GM18907 (cell line): ENCODE data around the gene GIPC3.
A peak's percentile ranks its signal among the peaks of the same experiment; 100 is the strongest.
"Not testable (repeated sequence)": the region's sequence is repeated elsewhere in the genome, so short reads cannot be mapped to it uniquely, and the experiment has no call there.

Experiments used
- ATAC-seq: cut with Tn5 transposase; IDR thresholded peaks from one replicate; pipeline ENCODE4 v1.9.1; 2021; ENCODE audit warnings: mild to moderate bottlenecking, moderate library complexity; ENCODE audit not compliant: unreplicated experiment

GIPC3 gene

DNA sequence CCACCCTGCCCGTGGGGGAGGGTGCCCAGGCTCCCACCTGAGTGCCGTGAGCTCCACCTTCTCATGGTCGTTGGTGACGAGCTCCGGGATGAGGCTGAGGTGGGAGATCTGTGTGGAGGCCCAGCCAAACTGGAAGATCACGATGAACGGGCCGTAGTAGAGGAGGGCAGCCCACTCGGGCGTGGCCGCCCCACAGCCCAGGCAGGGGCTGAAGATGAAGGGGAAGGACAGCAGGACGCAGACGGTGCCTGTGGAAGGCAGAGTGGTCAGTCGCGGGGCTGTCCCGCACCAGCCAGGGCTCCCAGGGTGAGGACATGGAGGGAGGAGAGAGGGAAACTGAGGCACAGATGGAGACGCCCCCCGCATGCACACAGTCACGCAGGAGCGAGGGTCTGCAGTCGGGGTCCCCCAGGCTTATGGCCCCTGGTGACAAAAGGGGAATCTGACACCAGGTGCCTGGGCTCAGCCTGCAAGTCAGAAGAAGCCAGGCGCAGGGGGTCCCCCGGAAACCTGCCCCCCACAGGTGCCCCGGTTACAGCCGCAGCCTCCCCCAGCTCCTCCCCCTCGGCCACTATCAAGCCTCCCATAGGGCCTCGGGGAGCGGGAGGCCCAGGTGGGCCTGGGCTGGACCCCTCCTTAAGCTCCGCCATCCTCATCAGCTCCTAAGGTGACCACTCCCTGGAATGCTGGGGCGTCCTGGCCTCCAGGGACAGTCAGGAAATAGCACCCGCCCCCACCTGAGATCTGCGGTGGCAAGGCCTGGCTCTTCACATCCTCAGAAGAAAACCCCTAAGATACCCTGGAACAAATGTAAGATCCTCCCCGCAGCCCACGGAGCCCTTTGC lies 34.1 kb upstream of the GIPC3 start:
- no peak for ATAC-seq

- ATAC-seq = no peak
Observed at GRCh38 chr19:3551792-3552095, 33.5 kb upstream of the GIPC3 start.

GRCh38 chr19:3554254-3555083 lies 30.8 kb upstream of the GIPC3 start:
- no peak for ATAC-seq

DNA sequence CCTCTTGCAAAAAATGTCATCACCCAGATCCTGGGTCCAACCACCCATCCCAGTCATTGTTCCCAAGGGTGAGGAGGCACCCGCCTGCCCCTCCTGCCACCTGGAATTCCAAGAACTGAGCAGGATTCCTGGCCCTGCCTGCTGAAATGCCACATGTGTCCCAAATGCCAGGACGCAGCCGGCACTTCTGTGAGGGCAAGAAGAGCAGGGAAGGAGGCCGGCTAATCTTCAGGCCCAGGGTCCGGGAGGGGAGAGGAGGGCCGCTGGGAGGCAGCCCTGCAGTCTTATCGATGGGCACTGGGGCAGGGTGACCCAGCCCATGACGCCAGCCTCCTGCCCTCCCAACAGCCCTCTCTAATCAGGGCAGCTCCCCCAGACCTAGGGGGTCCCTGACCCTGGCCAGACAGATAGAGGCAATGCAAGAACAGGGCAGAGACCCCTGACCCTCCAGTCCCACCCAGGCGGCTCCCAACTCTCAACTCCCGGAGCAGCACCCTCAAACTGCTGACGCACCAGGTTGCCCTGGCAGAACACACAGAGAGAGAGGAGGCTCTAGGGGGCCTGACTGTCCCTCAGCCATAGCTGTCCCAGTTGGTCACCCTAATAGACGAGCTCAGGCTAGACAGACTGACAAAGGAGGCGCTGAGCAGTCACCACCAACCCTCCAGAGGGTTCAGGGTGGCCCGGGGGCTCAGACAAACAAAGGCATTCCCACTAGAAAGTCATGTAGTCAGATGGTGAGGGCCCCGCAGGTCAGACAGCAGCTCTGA lies 29.4 kb upstream of the GIPC3 start:
- no peak for ATAC-seq

GRCh38 chr19:3556423-3556977 lies 28.8 kb upstream of the GIPC3 start:
- no peak for ATAC-seq

GRCh38 chr19:3556978-3557460 lies 28.3 kb upstream of the GIPC3 start:
- ATAC-seq = peak; percentile 12

DNA sequence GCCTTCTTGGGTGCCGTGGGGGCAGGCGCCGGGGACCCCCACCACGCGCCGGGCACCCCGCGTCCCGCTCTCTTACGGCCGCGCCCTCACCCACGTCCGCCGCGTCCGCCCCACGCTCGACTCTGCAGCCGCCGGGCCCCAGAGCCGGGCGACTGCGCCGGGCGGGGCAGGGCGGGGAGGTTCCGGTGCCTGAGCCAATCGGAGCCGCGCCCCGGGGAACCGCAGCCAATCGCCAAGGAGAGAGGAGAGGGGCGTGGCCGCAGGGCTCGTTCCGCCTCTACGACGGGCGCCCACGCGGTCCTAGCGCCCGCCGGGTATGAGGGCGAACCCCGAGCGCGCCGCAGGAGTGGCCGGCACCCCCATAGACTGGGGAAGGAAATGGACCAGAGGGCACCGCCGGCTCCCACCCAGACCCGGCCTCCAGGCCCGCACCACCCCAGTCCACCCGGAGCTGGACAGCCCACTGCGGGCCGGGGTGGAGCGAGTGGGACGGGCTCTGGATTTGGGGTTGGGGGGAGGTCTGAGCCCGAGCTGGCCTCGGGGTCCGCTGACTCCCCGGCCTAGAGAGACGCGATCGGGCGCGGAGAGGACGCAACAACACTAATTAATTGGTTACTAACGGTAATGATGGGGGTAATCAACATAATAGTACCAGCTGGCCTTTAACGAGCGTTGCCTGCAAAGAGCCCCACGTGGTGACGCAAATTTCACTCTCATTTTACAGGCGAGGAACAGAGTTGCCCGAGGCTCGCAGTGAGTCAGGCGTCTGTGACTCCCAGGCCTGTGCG lies 27.6 kb upstream of the GIPC3 start, which contains the start of gene MFSD12:
TSS of gene MFSD12 (minus strand) at position 126 of the 788 bp plus-strand sequence. CDS start 183 bp downstream, outside the sequence.
- peak; percentile 74 for ATAC-seq

GRCh38 chr19:3563709-3564524 lies 21.4 kb upstream of the GIPC3 start:
- ATAC-seq = no peak

DNA sequence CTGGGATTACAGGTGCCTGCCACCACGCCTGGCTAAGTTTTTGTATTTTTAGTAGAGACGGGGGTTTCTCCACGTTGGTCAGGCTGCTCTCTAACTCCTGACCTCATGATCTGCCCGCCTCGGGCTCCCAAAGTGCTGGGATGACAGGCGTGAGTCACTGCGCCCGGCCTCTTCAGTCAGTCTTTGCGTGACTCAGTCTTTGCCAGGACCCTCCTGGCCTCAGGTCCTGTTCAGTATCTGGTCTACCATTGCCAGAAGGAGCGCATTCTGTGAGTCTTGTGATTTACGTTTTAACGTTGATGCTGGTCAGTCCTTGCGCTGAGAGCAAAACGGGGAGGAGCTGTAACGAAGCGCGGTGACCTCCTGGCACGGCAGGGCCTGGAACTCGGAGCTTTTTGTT lies 20.1 kb upstream of the GIPC3 start:
- no peak for ATAC-seq

DNA sequence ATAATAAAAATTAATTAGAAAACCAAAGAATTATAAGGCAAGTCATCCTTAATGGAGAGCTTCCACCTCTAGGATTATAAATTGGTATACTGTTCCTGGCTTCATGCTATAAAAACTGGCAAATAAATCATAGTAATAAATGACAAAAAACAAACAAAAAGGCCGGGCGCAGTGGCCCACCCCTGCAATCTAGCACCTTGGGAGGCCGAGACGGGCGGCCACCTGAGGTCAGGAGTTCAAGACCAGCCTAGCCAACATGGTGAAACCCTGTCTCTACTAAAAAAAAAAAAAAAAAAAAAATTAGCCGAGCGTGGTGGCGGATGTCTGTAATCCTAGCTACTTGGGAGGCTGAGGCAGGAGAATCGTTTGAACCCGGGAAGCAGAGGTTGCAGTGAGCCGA lies 15.2 kb upstream of the GIPC3 start:
- ATAC-seq = not testable (repeated sequence)

DNA sequence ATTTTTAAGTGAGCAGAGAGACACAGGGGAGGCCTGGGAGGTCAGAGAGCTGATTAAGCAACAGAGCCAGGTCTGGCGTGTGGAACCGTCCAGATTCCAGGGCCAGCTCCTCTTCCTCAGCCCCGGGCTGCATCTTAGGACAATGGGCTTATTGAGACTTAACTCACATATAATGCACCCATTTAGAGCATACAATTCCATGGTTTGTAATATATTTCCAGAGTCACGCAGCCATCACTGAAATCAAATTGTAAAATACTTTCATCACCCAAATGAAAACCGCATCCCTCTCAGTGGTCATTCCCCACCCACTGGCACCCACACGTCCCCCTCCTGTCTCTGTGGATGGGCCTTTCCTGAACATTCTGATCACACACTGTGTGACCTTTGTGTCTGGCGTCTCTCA lies 14.7 kb upstream of the GIPC3 start:
- ATAC-seq = no peak

GRCh38 chr19:3572132-3572854 lies 13.0 kb upstream of the GIPC3 start:
- ATAC-seq = peak; percentile 90

DNA sequence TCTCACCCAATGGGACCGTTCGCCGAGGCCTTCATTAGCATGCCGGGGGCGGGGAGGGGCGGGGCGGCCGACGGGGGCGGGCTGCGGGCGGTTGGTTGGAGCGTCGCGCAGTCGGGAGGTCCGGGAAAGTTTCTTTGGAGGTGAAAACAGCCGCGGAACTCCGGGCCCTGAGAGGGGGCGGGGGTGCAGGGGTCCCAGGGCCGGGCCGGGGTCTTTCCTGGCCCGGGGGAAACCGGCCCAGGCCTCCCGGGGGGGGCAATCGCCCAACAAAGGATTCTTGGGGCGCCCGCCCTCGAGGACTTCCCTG lies 12.5 kb upstream of the GIPC3 start, which contains the start of gene HMG20B:
TSS of gene HMG20B (plus strand) at position 90 of the 307 bp plus-strand sequence. CDS start 366 bp downstream, outside the sequence.
- ATAC-seq = no peak

GRCh38 chr19:3573162-3573857 lies 12.0 kb upstream of the GIPC3 start:
- peak; percentile 20 for ATAC-seq

GRCh38 chr19:3573858-3574637 lies 11.2 kb upstream of the GIPC3 start:
- ATAC-seq = peak; percentile 35

GRCh38 chr19:3575260-3575741 lies 10.0 kb upstream of the GIPC3 start:
- ATAC-seq = no peak
